GM19239 (cell line): ENCODE data around the gene CLK2.

ENCODE experiments used
- DNase-seq: peaks from one replicate; pipeline ENCODE4 v3.0.0; 2011; ENCODE audit warnings: low spot score; ENCODE audit not compliant: insufficient read length
- FAIRE-seq: peaks from 2 replicates; lab custom pipeline; 2011; peaks lifted over from hg19 to GRCh38; lab: Jason Lieb, UNC

CLK2 gene

DNA sequence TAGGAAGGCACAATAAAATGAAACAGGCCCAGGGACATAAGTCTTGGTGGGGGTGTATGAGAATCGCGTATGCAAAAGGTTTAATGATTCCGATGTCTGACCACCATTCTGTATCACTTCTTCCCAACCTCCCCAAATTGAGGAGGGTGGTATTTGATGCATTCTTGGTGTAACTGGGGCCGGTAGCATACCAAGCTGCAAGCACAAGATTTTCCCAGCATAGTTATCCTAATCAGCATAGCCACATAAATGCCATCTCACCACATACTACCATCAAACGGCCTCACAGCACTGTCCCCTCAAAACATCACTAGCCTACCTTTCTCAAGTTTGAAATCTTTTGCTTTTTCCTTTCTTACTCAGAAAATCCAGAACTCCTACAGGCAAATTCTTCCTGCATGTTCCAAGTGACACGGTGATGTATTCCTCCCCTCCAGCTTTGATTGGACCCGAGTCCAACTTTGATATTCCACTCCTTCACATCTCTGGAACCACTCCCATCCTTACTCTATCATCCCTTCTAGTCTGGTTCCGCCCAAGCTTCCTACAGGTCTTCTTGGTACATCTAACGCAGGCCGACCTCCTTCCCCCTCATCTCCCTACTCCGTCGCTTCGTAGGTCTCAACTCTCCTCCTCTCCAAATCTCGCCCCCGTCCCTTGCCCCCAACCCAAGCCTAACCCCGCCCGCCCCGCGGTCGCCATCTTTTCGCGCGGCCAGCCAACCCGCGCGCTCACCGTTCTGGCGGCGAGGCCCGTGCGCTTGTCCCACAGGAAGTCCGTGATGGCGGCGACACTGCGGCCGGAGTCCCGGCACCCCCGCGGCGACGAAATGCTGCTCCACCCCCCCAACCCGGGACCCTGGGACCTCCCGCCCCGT, 600 bp downstream of the CLK2 start:
- DNase-seq = peak; percentile 56
- no peak for FAIRE-seq

- no peak for FAIRE-seq
Measured at GRCh38 chr1:155269381-155269780, 3.9 kb downstream of the CLK2 start.

DNA sequence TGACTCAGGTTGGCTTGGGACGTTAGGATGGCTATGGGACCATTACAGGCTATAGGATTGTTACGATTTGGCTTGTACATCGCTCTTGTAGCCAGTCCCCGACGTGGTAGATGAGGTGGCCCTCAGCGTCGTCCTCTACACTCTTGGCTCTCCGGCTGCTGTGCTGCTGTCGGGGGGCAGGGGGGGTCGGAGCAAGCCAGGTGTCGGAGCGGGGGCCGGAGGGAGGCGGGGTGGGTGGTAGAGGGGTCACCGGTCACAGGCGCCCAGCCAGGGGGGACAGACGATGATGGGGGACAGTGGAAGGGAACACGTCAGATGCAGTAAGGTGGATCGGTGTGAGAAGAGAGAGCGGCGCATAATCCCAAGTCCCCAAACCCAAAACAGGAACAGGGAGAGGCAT, 4.7 kb downstream of the CLK2 start:
- no peak for FAIRE-seq
- no peak for DNase-seq

More at GRCh38 chr1:155269381-155269780, 3.9 kb downstream of the CLK2 start:
- no peak for DNase-seq

- FAIRE-seq (no peak), DNase-seq (no peak)
Measured at GRCh38 chr1:155267373-155267772, 5.9 kb downstream of the CLK2 start.

DNA sequence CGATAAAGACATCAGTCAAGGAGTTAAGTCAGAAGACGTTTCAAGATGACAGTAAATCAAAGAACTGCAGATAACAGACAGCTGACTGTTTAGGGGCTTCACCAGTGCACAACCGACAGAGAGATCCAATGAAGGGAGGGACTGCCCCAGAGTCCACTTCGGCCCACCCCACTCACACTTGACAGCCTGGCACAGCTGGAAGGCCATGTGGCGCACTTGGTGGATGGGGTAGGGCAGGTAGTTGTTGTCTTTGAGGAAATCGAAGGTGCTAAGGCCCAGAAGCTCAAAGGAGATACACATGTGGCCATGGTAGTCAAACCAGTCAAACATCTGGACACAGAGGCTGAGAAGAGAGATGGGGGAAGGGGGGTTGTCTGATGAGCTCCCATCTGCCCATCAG, 6.8 kb downstream of the CLK2 start:
- FAIRE-seq (no peak), DNase-seq (no peak)

- FAIRE-seq = no peak
- DNase-seq = no peak
Measured at GRCh38 chr1:155263067-155263466, 10.2 kb downstream of the CLK2 start.

GRCh38 chr1:155261852-155262673, 11.2 kb downstream of the CLK2 start, which contains the start of gene SCAMP3:
TSS of gene SCAMP3 (minus strand) at chr1:155262360. CDS start at chr1:155262151, 209 bp downstream.
- DNase-seq = peak; percentile 98
- peak; percentile 94 for FAIRE-seq

DNA sequence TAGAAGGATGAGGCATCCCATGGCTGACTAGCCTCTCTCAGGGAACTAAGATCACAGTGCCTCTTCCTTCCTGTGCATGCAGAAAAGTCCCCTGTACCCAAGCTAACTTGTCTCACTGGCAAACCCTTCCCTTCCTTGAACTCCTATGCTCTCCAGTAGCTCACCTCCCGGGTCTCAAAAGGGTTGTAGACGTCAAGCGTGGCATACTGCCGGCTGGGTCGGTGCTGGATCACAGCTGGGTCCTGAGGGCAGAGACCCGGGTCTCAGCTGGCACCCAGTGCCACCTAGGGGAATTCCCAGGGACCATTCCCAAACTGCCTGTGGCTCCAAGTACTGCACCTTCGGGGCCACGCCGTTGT, 11.8 kb downstream of the CLK2 start:
- FAIRE-seq = no peak
- no peak for DNase-seq

DNA sequence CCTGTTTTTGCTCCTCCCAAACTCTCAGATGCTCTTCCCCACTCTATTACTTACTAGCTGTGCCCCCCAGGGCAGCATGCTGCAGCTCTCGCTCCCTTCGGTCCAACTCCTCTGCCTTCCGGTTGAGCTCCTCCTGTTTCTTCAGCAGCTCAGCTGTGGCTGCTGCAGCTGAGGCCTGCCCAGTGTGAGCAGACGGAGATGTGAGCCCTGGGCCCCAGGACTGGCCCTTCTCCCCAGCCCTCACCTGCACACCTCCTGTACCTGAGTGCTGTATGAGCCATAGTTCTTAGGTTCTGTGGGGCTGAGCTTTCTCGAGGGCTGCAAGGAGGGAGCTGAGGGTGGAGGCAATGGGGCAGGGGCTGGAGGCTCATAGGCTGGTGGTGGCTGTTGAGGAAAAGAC, 13.0 kb downstream of the CLK2 start:
- FAIRE-seq (no peak), DNase-seq (no peak)

DNA sequence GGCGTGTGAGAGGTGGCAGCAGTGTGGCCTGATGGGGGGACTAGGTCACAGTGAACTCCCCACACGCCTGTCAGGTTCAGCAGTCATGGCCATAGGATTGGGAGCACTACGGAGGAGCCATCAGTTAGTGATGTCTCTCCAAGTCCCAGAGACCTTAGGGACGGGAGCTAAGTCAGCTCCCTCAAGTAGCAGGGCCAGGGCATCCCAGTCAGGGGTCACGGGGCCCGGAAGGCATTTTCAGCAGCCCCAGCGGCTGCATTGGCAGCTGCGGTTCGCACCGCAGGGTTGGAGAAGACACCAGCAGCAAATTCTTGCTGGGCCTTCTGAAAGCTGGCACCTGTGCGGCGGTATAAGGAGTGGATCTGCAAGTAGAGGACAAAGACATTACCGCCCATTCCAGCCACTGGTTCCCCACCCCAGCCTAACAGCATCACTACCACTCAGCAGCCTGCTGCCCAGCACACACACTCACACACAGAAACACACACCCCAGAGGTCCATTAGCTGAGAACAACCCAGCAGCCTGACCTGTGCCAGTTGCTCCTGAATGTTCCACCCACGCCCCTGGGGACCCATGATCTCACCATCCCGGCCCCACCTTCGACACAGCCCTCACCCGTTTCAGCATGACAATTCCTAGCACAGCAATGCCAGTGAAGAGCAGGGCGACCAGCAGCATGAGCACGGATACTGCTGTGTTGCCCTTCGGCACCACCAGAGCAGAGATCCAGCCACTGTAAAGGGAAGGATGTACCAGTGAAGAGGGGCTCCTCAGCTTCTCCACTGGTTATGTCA, 17.0 kb downstream of the CLK2 start:
- FAIRE-seq (no peak), DNase-seq (no peak)

GRCh38 chr1:155255243-155256007, 17.9 kb downstream of the CLK2 start, which contains the start of gene ENTREP3:
TSS of gene ENTREP3 (minus strand) at chr1:155255483. CDS start at chr1:155254877, 606 bp downstream.
- peak; percentile 93 for DNase-seq
- FAIRE-seq = peak; percentile 89

GRCh38 chr1:155254714-155255242, 18.5 kb downstream of the CLK2 start:
- DNase-seq (no peak), FAIRE-seq (no peak)

DNA sequence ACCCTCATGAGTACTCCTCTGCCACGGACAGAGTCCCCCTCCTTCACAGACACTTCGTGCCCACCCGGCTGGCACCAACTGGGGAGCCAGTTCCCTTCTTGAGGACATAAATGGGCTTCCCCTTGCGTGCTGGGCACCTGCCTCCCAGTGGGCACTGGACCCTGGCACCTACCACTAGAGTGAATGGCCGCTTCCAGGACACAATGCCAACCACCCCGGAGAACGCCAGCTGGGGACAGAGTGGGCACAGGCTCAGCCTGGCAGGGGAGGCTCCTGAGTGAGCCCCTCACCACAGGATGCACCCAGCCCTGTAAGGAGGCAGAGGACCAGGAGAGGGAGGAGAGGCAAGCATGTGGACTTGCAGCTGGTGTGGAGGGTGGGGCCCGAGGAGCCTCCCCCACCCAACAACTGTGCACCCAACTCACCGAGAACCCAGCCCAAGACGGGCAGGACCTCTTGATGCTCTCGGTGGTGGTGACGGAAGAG, 19.0 kb downstream of the CLK2 start:
- DNase-seq (no peak), FAIRE-seq (no peak)

GRCh38 chr1:155253797-155254196, 19.5 kb downstream of the CLK2 start:
- FAIRE-seq = no peak
- DNase-seq = no peak

GRCh38 chr1:155253208-155253607, 20.1 kb downstream of the CLK2 start:
- DNase-seq (no peak), FAIRE-seq (no peak)

GRCh38 chr1:155251566-155251965, 21.7 kb downstream of the CLK2 start:
- FAIRE-seq (no peak), DNase-seq (no peak)

- DNase-seq (peak; percentile 98), FAIRE-seq (peak; percentile 87)
Measured at GRCh38 chr1:155250633-155251449, 22.5 kb downstream of the CLK2 start.

DNA sequence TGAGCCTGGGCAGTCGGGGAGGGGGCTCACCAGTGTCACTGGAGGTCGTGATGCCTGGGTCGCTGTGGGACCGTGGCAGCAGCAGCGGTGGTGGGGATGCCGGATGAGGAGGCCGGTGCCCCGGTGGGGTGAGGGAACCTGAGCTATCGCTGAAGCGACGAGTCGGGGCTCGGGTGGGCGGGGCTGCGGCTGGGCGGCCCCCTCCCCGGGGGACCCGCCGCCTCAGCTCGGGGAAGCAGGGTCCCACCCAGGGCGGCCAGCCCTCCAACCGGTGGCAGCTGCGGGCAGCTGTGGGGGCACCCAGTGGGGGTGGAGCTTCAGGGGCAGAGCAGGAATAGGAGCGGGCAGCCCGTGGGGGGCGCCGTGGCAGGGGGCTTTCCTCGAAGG, 23.1 kb downstream of the CLK2 start:
- DNase-seq = no peak
- FAIRE-seq = no peak
